Small intestine (tissue), 7 donors: ENCODE measurements around the gene AGTRAP. TPM values are rescaled to one million over a fixed set of nuclear protein-coding genes. Genes with fewer than 3 reads are reported as not detected.
A peak's percentile ranks its signal among the peaks of the same experiment; 100 is the strongest.

Experiments
- DNase-seq, 2 donors: peaks; one replicate each; pipeline versions ENCODE4 v3.0.0 to v3.0.0-alpha.2; 2013
- FAIRE-seq: peaks from 2 replicates; lab custom pipeline; 2012; peaks lifted over from hg19 to GRCh38; lab: Jason Lieb, UNC
- H3K27ac ChIP-seq, 3 donors: one replicate each; pipeline ENCODE4 v1.5.1; 2013; ENCODE audit warnings: low read length in 2 of 3, mild to moderate bottlenecking in 2 of 3, control low read depth in 1 of 3, inconsistent platforms in 1 of 3, low read depth in 1 of 3, moderate library complexity in 1 of 3
- H3K27me3 ChIP-seq, 3 donors: one replicate each; pipeline ENCODE4 v1.6.1; 2013; ENCODE audit warnings: low read length in 3 of 3, inconsistent platforms in 1 of 3; ENCODE audit not compliant: control insufficient read depth in 3 of 3, insufficient read depth in 3 of 3
- H3K36me3 ChIP-seq, 3 donors: one replicate each; pipeline ENCODE4 v1.6.1; 2013; ENCODE audit warnings: low read length in 3 of 3, inconsistent platforms in 1 of 3, low read depth in 1 of 3, mild to moderate bottlenecking in 1 of 3, moderate library complexity in 1 of 3; ENCODE audit not compliant: control insufficient read depth in 3 of 3, insufficient read depth in 2 of 3
- H3K4me1 ChIP-seq, 3 donors: one replicate each; pipeline ENCODE4 v1.6.1; 2013; ENCODE audit warnings: low read length in 2 of 3, inconsistent platforms in 1 of 3, low read depth in 1 of 3, mild to moderate bottlenecking in 1 of 3, moderate library complexity in 1 of 3; ENCODE audit not compliant: control insufficient read depth in 3 of 3, insufficient read depth in 2 of 3
- H3K4me3 ChIP-seq, 3 donors: one replicate each; pipeline ENCODE4 v1.5.1; 2013; ENCODE audit warnings: low read length in 3 of 3, control low read depth in 1 of 3, inconsistent platforms in 1 of 3, low read depth in 1 of 3, mild to moderate bottlenecking in 1 of 3, moderate library complexity in 1 of 3
- H3K9me3 ChIP-seq, 2 donors: one replicate each; pipeline ENCODE4 v1.6.1; 2013; ENCODE audit warnings: low read depth in 1 of 2, low read length in 1 of 2; ENCODE audit not compliant: control insufficient read depth in 2 of 2, insufficient read depth in 1 of 2
- WGBS, 3 donors: extraction: QIAGEN DNeasy Blood & Tissue Kit; methylation state at CpG; one replicate each; pipeline ENCODE4 v1.1.7; 2013; 5-methylcytosine and 5-hydroxymethylcytosine counted together
- polyA plus RNA-seq, 4 donors: library from polyadenylated mRNA; stranded (reverse) in 3 of 4; unstranded in 1 of 4; fragments of 200-250 nt in 3 of 4; fragments of 120-200 nt in 1 of 4; gene quantifications; one replicate each; pipeline versions ENCODE4 v1.2.1 to v1.2.3, GENCODE V29; 2013
- donor health status: healthy with polysubstance abuse.
- donor health status: control.
- donor health status: control.
- donor health status: Bipolar disorder and iron deficiency.
- donor health status: healthy.

Gene AGTRAP
- polyA plus RNA-seq, 4 donors = 5.6 to 54.9 (median 19.2) TPM

DNA sequence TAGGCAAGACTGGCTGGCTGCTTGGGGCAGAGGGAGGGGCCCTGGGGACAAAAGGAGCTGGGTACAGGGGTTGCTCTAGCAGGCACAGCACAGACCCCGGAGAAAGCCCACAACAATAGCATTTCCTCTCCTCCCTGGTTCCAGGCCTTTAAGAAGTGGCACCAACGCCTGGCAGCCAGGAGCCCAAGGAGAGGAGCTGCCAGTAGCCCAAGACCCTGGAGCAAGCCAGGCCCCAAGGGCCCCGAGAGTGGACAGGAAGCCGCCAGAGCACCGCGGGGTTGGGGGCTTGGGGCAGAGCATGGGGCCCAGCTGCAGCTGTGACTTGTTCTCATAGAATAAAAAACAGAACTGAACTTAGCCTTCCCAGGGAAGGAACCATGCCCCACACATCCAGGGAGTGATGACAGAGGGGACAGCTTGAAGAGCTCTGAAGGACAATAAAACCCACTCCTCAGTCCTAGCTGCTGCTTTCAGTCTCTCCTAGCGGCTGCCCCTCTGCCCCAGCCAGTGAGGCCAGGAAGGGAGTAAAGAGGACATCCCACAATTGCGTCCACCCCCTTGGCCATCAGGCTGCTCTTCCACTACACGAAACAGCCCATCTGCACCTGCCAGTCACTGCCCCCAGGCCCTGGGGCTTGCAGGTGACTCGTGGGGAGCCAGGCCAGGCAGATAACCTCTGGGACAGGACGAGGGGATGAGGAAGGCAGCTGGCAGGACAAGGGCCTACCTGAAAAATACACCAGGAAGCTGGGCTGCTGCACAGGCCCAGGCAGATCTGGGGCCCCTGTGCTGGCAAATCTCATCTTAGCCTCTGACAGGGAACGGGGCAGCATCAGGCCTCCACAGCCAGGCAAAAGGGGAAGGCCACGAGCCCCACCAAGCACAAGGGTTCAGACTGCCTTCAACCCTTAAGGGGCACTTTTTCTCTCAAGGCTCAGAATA is 53.5 kb downstream of the AGTRAP start:
- H3K4me3 ChIP-seq = no peak overlapping the region
- H3K9me3 ChIP-seq = no peaks in the 10 kb centered on the region
- peaks cover 3 to 63% (median 3%) of the 10 kb centered on the region in 3 donors for H3K36me3 ChIP-seq
- peaks cover 3 to 47% (median 14%) of the 10 kb centered on the region in 3 donors for H3K4me1 ChIP-seq
- no peaks in the 10 kb centered on the region for H3K27me3 ChIP-seq
- peak overlapping the region; percentile 24 to 95 (median 82) for H3K27ac ChIP-seq
- 73 to 81% (median 79%) methylated on average over 13 of the region's 13 CpGs for WGBS, 3 donors
- FAIRE-seq (no peak), DNase-seq (no peak)

DNA sequence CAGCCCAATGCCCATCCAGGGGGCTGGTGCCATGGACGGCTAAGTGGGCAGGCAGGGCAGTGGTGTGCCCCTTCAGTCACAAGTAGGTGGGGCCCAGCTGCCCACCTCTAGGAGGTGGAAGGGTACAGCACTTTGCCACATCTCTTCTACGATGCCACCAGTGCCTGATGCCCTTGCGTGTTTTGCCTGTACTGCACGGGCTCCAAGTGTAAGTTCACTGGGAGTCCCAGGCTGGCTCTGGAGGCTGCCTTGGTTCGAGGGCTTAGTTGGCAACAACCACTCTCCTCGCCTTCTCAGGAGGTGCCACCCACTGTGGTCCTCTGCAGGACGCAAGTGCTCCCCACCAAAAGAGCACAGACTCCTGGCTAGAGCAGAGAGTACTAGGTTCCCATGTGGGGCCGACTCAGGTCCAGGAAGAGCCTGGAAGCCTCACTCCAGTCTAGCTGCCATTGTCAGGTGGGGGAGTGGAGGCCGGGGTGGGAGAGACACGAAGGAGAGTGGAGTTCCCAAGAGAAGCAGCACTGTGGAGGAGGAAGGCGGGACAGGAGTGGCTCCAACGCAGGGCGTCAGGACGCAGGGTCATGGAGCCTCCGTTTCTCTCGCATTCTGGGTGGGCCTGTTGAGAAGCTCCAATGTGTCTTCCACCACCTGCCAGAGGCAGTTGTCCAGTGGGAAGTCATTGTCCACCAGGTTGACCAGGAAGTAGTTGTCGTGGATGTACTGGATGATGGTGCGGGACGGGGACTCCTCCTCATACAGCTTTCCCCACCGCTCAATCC is 54.4 kb downstream of the AGTRAP start:
- peaks cover 8 to 72% (median 11%) of the 10 kb centered on the region in 3 donors for H3K36me3 ChIP-seq
- H3K27ac ChIP-seq = peak overlapping the region; percentile 81 to 95 (median 82)
- no peak for FAIRE-seq
- no peak overlapping the region for H3K4me3 ChIP-seq
- DNase-seq = no peak
- no peaks in the 10 kb centered on the region for H3K9me3 ChIP-seq
- H3K4me1 ChIP-seq = peaks cover 3 to 40% (median 14%) of the 10 kb centered on the region in 3 donors
- no peaks in the 10 kb centered on the region for H3K27me3 ChIP-seq
- WGBS, 3 donors = 71 to 84% (median 80%) methylated on average over 20 of the region's 20 CpGs

GRCh38 chr1:11790880-11791715 is 55.2 kb downstream of the AGTRAP start:
- Histone ChIP-seq H3K9me3 (no peaks in the 10 kb centered on the region), H3K36me3 (peaks cover 12 to 79% (median 19%) of the 10 kb centered on the region in 3 donors), H3K27me3 (no peaks in the 10 kb centered on the region), H3K27ac (peak overlapping the region; percentile 81 to 95 (median 82)), H3K4me1 (peaks cover 3 to 37% (median 14%) of the 10 kb centered on the region in 3 donors), H3K4me3 (no peak overlapping the region)
- DNase-seq = peak; percentile 62 to 92
- WGBS, 3 donors = 54 to 60% (median 58%) methylated on average over 19 of the region's 19 CpGs
- FAIRE-seq = no peak

DNA sequence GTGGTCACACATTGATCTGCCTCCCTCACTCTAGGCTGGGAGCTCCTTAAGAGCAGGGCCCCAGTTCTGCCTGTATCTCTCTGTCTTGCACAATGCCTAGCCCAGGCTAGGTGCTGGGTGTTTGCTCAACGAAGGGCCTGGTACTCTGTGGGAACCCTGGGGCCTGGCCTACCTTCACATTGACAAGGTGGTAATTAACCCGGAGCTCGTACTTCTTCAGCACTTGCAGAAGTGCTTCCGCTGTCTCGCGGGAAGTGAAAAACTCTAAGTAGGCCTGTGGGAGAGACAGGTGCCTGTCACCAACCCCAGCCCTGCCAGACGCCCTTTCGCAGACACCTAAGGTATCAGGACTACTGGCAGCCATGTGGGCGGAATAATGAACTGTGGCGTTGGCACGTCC is 56.2 kb downstream of the AGTRAP start:
- H3K9me3 ChIP-seq = no peaks in the 10 kb centered on the region
- peaks cover 12 to 84% (median 24%) of the 10 kb centered on the region in 3 donors for H3K36me3 ChIP-seq
- H3K27ac ChIP-seq = peak overlapping the region in 2 of 3 donors; percentile 82 to 95
- H3K4me3 ChIP-seq = no peak overlapping the region
- WGBS, 3 donors = 87 to 92% (median 87%) methylated on average over 11 of the region's 11 CpGs
- H3K27me3 ChIP-seq = no peaks in the 10 kb centered on the region
- DNase-seq = no peak
- no peak for FAIRE-seq
- H3K4me1 ChIP-seq = peaks cover 3 to 31% (median 14%) of the 10 kb centered on the region in 3 donors

- no peaks in the 10 kb centered on the region for H3K27me3 ChIP-seq
- DNase-seq (no peak), FAIRE-seq (no peak)
- no peak overlapping the region for H3K4me3 ChIP-seq
- 94 to 95% (median 94%) methylated on average over 15 of the region's 15 CpGs for WGBS, 3 donors
- no peak overlapping the region for H3K27ac ChIP-seq
- peaks cover 3 to 23% (median 10%) of the 10 kb centered on the region in 3 donors for H3K4me1 ChIP-seq
- H3K36me3 ChIP-seq = peaks cover 12 to 83% (median 24%) of the 10 kb centered on the region in 3 donors
- no peaks in the 10 kb centered on the region for H3K9me3 ChIP-seq
Measured at GRCh38 chr1:11793819-11794218, 57.9 kb downstream of the AGTRAP start.

DNA sequence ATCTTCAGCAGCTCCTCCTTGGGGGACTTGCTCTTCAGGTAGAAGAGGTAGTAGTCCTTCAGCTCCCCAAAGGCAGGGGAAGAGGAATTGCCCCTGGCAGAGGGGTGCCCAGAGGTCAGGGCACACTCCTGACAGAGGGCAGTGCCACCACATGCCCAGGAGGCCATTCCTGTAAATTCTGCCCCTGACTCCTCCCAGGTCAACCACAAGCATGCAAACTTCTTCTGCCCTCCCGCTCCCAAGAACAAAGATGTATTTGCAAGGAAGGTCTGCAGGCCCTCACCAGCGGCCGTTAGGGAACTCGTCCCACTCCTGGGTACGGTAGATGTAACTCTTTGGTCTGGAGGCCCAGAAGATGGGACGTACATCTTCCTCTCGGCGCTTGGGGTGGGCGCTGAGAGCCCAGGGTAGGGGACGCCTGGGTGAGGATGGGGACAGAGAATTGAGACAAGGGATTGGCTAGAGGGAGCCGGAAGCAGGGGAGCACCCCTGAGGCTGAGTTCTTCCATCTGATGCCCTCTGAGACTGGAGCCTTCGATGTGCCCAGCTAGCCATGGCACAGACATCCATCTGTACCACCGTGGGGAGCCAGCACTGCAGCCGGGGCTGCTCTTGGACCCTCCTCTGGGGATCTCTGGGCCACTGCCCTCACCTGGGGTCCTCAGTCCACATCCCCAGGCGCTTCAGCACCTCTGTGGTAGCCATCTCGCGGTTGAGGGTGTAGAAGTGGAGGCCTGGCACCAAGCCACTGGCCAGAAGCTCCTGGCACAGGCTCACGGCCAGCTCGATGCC is 58.7 kb downstream of the AGTRAP start:
- H3K27ac ChIP-seq = no peak overlapping the region
- no peaks in the 10 kb centered on the region for H3K27me3 ChIP-seq
- no peak overlapping the region for H3K4me3 ChIP-seq
- no peaks in the 10 kb centered on the region for H3K9me3 ChIP-seq
- H3K36me3 ChIP-seq = peaks cover 12 to 83% (median 29%) of the 10 kb centered on the region in 3 donors
- FAIRE-seq (no peak), DNase-seq (no peak)
- 92 to 95% (median 93%) methylated on average over 15 to 19 of the region's 19 CpGs for WGBS, 3 donors
- H3K4me1 ChIP-seq = peaks cover 3 to 23% (median 8%) of the 10 kb centered on the region in 3 donors

DNA sequence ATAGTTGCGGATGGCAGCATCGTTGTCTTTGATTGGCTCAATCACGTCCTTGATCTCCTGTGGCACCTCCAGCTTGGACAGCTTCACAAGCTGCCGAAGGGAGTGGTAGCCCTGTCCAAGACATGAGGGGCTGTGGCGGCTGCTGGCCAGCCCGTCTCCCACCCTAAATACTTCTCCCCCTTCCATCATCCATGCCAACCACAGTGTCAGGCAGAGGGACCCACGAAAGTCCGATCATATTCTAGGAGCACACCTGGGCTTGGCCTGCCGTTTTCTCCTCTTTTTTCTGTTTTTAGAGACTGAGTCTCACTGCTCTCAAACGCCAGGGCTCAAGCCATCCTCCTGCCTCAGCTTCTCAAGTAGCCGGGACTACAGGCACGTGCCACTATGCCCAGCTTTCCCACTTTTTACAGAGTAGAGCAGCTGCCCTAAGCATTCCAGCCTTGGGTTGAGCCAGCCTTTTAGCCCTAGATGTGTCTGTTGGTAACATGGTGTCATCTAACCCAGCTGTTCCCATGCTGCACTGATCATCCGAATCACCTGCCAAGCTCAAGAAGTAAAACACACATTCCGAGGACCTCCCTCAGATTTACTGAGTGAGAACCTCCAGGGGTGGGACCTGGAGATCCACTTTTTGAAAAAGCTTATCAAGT is 59.4 kb downstream of the AGTRAP start:
- Histone ChIP-seq H3K27me3 (no peaks in the 10 kb centered on the region), H3K27ac (no peak overlapping the region), H3K4me3 (no peak overlapping the region), H3K4me1 (peaks cover 3 to 20% (median 3%) of the 10 kb centered on the region in 3 donors), H3K36me3 (peaks cover 12 to 83% (median 35%) of the 10 kb centered on the region in 3 donors), H3K9me3 (no peaks in the 10 kb centered on the region)
- DNase-seq (no peak), FAIRE-seq (no peak)
- WGBS, 3 donors = 90 to 92% (median 91%) methylated on average over 14 of the region's 14 CpGs
